Endodermal cell (in vitro differentiated cells): ENCODE data around the gene LRRC74B. TPM values are rescaled to one million over a fixed set of nuclear protein-coding genes. Genes with fewer than 3 reads are reported as not detected.
A peak's percentile ranks its signal among the peaks of the same experiment; 100 is the strongest.

Experiments
- DNase-seq: peaks from one replicate; pipeline ENCODE4 v3.0.0-alpha.2; 2017
- H3K27ac ChIP-seq: 2 replicates; pipeline ENCODE4 v1.5.1; 2013; ENCODE audit warnings: mild to moderate bottlenecking, low read depth, low read length, moderate library complexity
- H3K27me3 ChIP-seq: 2 replicates; pipeline ENCODE4 v1.6.1; 2013; ENCODE audit warnings: mild to moderate bottlenecking, low read length, moderate library complexity; ENCODE audit not compliant: insufficient read depth, control insufficient read depth, poor library complexity, severe bottlenecking
- H3K36me3 ChIP-seq: 2 replicates; pipeline ENCODE4 v1.7.0; 2013; ENCODE audit warnings: mild to moderate bottlenecking, low read length, moderate library complexity; ENCODE audit not compliant: control insufficient read depth, insufficient read depth
- H3K4me1 ChIP-seq: one replicate; pipeline ENCODE4 v1.7.0; 2013; ENCODE audit warnings: low read length; ENCODE audit not compliant: control insufficient read depth, insufficient read depth
- H3K4me3 ChIP-seq: 2 replicates; pipeline ENCODE4 v1.5.1; 2013; ENCODE audit warnings: mild to moderate bottlenecking, low read length, moderate library complexity
- H3K9ac ChIP-seq: 2 replicates; pipeline ENCODE4 v1.6.1; 2013; ENCODE audit warnings: mild to moderate bottlenecking, low read length, moderate library complexity; ENCODE audit not compliant: poor library complexity, severe bottlenecking; ENCODE audit errors: extremely low read depth
- H3K9me3 ChIP-seq: 2 replicates; pipeline ENCODE4 v1.6.1; 2013; ENCODE audit warnings: mild to moderate bottlenecking, low read length, moderate library complexity; ENCODE audit not compliant: control insufficient read depth
- H3K27ac Mint-ChIP-seq: 2 replicates; pipeline ENCODE4 v1.8.0; 2020; ENCODE audit warnings: mixed read lengths
- H3K27me3 Mint-ChIP-seq: 2 replicates; pipeline ENCODE4 v1.8.0; 2021; ENCODE audit warnings: mild to moderate bottlenecking, mixed read lengths; ENCODE audit not compliant: insufficient read depth
- H3K36me3 Mint-ChIP-seq: 2 replicates; pipeline ENCODE4 v1.8.0; 2020; ENCODE audit warnings: low read depth, mixed read lengths
- H3K4me1 Mint-ChIP-seq: 2 replicates; pipeline ENCODE4 v1.8.0; 2020; ENCODE audit warnings: mixed read lengths
- H3K4me3 Mint-ChIP-seq: 2 replicates; pipeline ENCODE4 v1.8.0; 2020; ENCODE audit warnings: mild to moderate bottlenecking, moderate library complexity, mixed read lengths
- H3K9me3 Mint-ChIP-seq: 2 replicates; pipeline ENCODE4 v1.8.0; 2020; ENCODE audit warnings: mild to moderate bottlenecking, mixed read lengths
- WGBS, 2 experiments: methylation state at CpG; one replicate each; pipeline versions ENCODE4 v1.1.5 to v1.1.7; 2013; ENCODE audit warnings: missing lambda C conversion rate in 2 of 2, mixed read lengths in 1 of 2; ENCODE audit not compliant: insufficient coverage in 1 of 2, insufficient read length in 1 of 2; 5-methylcytosine and 5-hydroxymethylcytosine counted together
- total RNA-seq, 2 donors: library from RNA; stranded (reverse); fragmentation: NEBNext Ultra II Directional in 1 of 2; extraction: Animal tissue kit (Norgen Biotek cat#: 25700) in 1 of 2; gene quantifications; 2 replicates in 1 of 2; 3 replicates in 1 of 2; pipeline ENCODE4 v1.2.1, GENCODE V29; 2021
- TF ChIP-seq, protein P1 (sequence below): fragments of 200-600 bp; sonication (generic); conservative IDR thresholded peaks from 2 replicates; pipeline ENCODE4 v1.5.0; 2021; ENCODE audit warnings: antibody characterized with exemption, mild to moderate bottlenecking

LRRC74B gene
- total RNA-seq, 2 donors from 2014 or later: not detected

DNA sequence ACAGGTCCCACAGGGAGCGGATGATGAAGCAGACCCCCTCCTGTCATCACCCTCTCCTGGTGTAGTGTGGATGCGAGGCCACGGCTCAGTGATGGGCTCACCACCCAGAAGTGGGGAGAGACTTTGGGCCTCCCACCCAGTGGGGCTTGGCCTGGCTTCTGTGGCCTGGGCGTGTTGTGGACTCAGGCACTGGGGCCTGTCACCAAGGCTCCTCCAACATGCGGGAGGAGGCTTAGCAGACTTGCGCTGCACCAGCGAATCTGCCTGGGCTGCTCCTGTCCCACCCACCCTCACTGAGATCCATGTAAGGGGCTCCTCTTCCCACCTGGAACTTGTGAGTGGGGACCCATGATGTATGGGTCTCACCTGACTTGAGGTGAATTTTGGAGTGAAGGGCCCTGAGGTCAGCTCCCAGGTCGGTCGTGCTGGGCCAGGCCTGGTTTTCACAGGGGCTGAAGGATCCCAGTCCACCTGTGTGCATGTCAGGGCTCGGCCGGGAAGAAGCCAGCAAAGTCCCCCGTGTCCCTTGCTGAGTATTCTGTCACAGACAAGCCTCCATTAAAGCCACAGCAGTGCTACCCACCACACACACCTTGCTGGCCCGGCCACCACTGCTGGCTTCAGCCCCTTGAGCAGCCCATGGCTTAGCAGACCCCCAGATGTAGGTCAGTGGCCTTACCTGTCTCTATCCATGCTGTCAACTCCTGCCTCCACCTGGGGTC is 48.0 kb upstream of the LRRC74B start:
- H3K36me3 ChIP-seq: peaks cover under 1% of the 10 kb centered on the region
- TF ChIP-seq, protein P1, sequence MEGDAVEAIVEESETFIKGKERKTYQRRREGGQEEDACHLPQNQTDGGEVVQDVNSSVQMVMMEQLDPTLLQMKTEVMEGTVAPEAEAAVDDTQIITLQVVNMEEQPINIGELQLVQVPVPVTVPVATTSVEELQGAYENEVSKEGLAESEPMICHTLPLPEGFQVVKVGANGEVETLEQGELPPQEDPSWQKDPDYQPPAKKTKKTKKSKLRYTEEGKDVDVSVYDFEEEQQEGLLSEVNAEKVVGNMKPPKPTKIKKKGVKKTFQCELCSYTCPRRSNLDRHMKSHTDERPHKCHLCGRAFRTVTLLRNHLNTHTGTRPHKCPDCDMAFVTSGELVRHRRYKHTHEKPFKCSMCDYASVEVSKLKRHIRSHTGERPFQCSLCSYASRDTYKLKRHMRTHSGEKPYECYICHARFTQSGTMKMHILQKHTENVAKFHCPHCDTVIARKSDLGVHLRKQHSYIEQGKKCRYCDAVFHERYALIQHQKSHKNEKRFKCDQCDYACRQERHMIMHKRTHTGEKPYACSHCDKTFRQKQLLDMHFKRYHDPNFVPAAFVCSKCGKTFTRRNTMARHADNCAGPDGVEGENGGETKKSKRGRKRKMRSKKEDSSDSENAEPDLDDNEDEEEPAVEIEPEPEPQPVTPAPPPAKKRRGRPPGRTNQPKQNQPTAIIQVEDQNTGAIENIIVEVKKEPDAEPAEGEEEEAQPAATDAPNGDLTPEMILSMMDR: no peak
- H3K4me1 ChIP-seq: peaks cover 11% of the 10 kb centered on the region
- no peak overlapping the region for H3K9ac ChIP-seq
- peaks cover 10% of the 10 kb centered on the region for H3K36me3 Mint-ChIP-seq
- no peaks in the 10 kb centered on the region for H3K27me3 Mint-ChIP-seq
- 95 to 99% methylated on average over 8 to 13 of the region's 13 CpGs for WGBS, 2 experiments
- no peak for DNase-seq
- no peak overlapping the region for H3K4me3 Mint-ChIP-seq
- H3K27me3 ChIP-seq: no peaks in the 10 kb centered on the region
- no peaks in the 10 kb centered on the region for H3K9me3 ChIP-seq
- H3K9me3 Mint-ChIP-seq: no peaks in the 10 kb centered on the region
- H3K4me1 Mint-ChIP-seq: peaks cover 8% of the 10 kb centered on the region
- H3K4me3 ChIP-seq: no peak overlapping the region
- no peak overlapping the region for H3K27ac Mint-ChIP-seq
- no peak overlapping the region for H3K27ac ChIP-seq

DNA sequence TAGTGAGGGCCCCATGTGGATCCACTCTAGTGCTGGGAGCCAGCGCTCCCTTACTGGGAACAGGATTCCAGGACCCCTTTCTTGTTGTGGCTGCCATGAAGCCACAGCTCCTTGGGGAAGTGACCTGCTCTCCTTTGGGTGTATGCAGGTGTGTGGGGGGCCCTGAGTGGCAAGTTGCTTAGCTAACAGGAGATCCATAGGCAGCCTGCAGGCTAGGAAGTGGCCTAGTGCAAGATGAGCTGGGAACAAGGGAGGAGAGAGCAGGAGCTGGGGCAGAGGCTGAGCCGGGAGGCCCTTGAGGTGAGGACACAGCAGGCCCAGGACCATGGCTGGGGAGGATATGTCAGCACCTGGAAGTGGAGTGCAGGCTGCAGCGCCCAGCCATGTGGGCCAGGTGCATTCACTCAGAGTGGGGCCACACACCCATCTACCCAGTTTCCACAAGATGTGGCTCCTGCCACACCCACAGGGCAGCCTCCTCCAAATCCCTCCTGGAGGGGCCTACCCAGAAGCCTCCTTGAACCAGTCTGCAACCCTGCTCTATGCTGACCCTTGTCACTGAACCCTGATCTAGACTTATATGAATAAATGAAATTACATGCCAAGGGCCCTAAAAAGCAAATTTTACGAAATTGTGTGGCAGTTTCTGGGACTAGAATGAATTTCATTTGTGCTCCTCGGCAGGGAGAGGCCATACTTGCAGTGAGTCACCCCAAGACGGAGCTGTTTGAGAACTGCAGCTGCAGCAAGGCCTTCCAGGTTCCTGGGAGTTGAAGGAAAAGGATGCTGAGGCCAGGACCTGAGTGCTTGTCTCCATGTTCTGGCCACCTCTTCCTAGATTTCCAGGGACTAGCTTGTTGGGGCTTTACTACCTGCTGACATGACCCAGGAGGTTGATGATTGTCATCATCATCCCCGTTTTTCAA is 47.1 kb upstream of the LRRC74B start:
- DNase-seq: no peak
- Histone ChIP-seq H3K4me1 (peaks cover 11% of the 10 kb centered on the region), H3K27ac (no peak overlapping the region), H3K4me3 (no peak overlapping the region), H3K27me3 (no peaks in the 10 kb centered on the region), H3K9ac (no peak overlapping the region), H3K9me3 (no peaks in the 10 kb centered on the region), H3K36me3 (no peaks in the 10 kb centered on the region)
- no peak overlapping the region for H3K4me3 Mint-ChIP-seq
- no peaks in the 10 kb centered on the region for H3K27me3 Mint-ChIP-seq
- peaks cover 12% of the 10 kb centered on the region for H3K4me1 Mint-ChIP-seq
- H3K36me3 Mint-ChIP-seq: peaks cover 10% of the 10 kb centered on the region
- no peak overlapping the region for H3K27ac Mint-ChIP-seq
- H3K9me3 Mint-ChIP-seq: no peaks in the 10 kb centered on the region
- TF ChIP-seq, protein P1: no peak
- 75 to 78% methylated on average over 6 to 7 of the region's 7 CpGs for WGBS, 2 experiments

DNA sequence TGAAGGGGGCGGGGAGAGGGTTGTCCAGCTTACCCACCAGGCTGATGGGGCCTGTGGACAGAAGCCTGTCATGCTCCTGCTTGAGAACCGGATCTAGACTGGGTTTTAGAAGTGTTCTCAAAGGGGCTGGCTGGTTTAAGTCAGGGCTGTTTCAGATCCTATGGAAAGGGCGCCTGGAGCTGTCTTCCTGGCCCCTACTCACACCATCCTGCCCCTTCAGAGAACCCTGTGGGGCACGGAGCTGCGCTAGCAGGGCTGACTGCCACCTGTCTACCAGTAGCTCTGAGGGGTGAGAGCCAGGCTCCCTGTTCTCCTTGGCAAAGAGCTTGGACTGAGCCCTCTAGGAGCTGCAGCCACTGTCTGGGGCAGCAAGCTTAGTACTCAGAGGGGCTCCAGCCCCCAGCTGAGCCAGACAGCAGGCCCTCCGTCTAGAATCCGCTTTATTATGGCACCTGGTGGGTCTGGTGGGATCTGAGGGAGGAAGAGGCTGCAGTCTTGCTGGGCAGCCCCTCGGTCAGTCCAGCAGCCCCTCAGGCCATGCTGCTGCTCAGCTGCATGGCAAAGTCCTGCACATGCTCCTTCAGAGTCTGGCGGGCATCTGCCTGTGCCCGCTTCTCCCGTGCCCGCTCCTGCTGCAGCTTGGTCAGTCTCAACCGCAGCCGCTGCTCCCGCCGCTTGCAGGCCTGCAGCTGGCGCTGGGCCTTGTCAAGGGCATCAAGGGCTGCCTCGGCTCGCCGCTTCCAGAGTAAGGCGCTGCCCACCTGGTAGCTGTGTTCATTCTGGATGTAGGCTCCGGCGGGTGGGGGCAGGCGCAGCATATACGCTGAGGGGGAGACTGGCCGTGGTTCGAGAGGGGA is 46.2 kb upstream of the LRRC74B start:
- Histone ChIP-seq H3K27ac (no peak overlapping the region), H3K36me3 (no peaks in the 10 kb centered on the region), H3K9me3 (no peaks in the 10 kb centered on the region), H3K4me1 (peaks cover 11% of the 10 kb centered on the region), H3K9ac (no peak overlapping the region), H3K4me3 (peak overlapping the region; percentile 91), H3K27me3 (no peaks in the 10 kb centered on the region)
- H3K4me1 Mint-ChIP-seq: peaks cover 12% of the 10 kb centered on the region
- no peak overlapping the region for H3K4me3 Mint-ChIP-seq
- no peak for DNase-seq
- no peak overlapping the region for H3K27ac Mint-ChIP-seq
- H3K36me3 Mint-ChIP-seq: peaks cover 10% of the 10 kb centered on the region
- no peaks in the 10 kb centered on the region for H3K9me3 Mint-ChIP-seq
- no peaks in the 10 kb centered on the region for H3K27me3 Mint-ChIP-seq
- TF ChIP-seq, protein P1: no peak
- WGBS, 2 experiments: 96 to 97% methylated on average over 21 to 27 of the region's 27 CpGs
